Esophagus squamous epithelium (tissue), 5 donors: ENCODE data around the gene ZNF202. TPM values are rescaled to one million over a fixed set of nuclear protein-coding genes. Genes with fewer than 3 reads are reported as not detected.

Experiments used
- DNase-seq: peaks from one replicate; lab custom pipeline; 2025; lab: John Stamatoyannopoulos, UW
- H3K27ac ChIP-seq, 4 donors: fragments of 200-600 bp; sonication (generic); one replicate each; pipeline ENCODE4 v1.5.1; 2016 to 2019; ENCODE audit warnings: mild to moderate bottlenecking in 1 of 4
- H3K27me3 ChIP-seq, 4 donors: fragments of 200-600 bp; sonication (generic); 1 replicate in 3 of 4; 2 replicates in 1 of 4; pipeline versions ENCODE4 v1.5.1 to v1.6.0; 2017 to 2021; ENCODE audit warnings: antibody characterized with exemption in 1 of 4
- H3K36me3 ChIP-seq, 3 donors: fragments of 200-600 bp; sonication (generic); one replicate each; pipeline ENCODE4 v1.5.1; 2016 to 2019
- H3K4me1 ChIP-seq, 3 donors: fragments of 200-600 bp; sonication (generic); one replicate each; pipeline ENCODE4 v1.5.1; 2017 to 2019
- H3K4me3 ChIP-seq, 4 donors: fragments of 200-600 bp; sonication (generic); 1 replicate in 3 of 4; 2 replicates in 1 of 4; pipeline ENCODE4 v1.5.1; 2016 to 2019; ENCODE audit warnings: mild to moderate bottlenecking in 2 of 4, moderate library complexity in 1 of 4
- H3K9me3 ChIP-seq, 3 donors: fragments of 200-600 bp; sonication (generic); one replicate each; pipeline ENCODE4 v1.5.1; 2016 to 2019
- POLR2A ChIP-seq, 4 donors: fragments of 450-650 bp; IDR thresholded peaks; one replicate each; pipeline ENCODE4 v1.6.1; 2017; ENCODE audit warnings: antibody characterized with exemption in 4 of 4, mild to moderate bottlenecking in 4 of 4, moderate library complexity in 3 of 4
- WGBS, 2 donors: methylation state at CpG; one replicate each; pipeline ENCODE4 v1.1.5; 2018; 5-methylcytosine and 5-hydroxymethylcytosine counted together
- intact Hi-C: fragments of 100-400 bp; cut with DNase I; formaldehyde crosslinking; loops from one replicate; pipeline ENCODE4 v1.15.0; 2022
- total RNA-seq, 4 donors: library from RNA; depleted of rRNA; stranded (reverse); fragments of >200 nt; gene quantifications; one replicate each; pipeline ENCODE4 v1.1.0, GENCODE V29; 2016
- TF ChIP-seq, protein P1 (sequence below), 6 experiments: fragments of 450-650 bp in 4 of 6; fragments of 200-600 bp in 2 of 6; sonication (generic) in 2 of 6; IDR thresholded peaks; one replicate each; pipeline ENCODE4 v1.5.1; 2016 to 2019; ENCODE audit warnings: antibody characterized with exemption in 6 of 6, mild to moderate bottlenecking in 4 of 6, moderate library complexity in 4 of 6
- donor health status: DM: yes; HTN: yes; CAD: no.

Gene ZNF202
- total RNA-seq, 4 donors from 2014 or later: 2.6 to 6.5 (median 4.6) TPM

DNA sequence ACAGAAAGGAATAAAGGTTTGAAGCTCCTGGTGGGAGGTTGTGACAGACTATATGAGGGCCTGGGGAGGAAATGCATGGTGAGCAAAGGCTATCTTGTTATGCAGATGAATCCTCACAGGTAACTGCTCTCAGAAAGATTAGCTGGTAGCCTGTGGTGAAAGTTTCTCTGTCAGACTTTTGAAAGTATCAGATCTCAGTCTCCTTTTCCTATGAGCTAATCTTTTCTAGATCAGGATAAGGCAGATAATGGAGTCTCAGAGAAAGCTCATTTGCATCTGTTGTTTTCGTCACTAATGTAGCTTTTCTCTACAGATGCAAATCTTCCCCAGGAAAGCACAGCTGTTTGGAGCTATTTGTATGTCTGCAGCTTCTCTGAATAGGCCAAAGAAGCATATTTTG, 33.8 kb upstream of the ZNF202 start:
- Histone ChIP-seq H3K36me3 (no peaks in the 10 kb centered on the region), H3K4me3 (no peak overlapping the region), H3K4me1 (no peaks in the 10 kb centered on the region), H3K27me3 (no peaks in the 10 kb centered on the region), H3K27ac (no peak overlapping the region), H3K9me3 (no peaks in the 10 kb centered on the region)
- no peak for DNase-seq
- 50 to 59% methylated on average over 1 of the region's 1 CpG for WGBS, 2 donors
- TF ChIP-seq POLR2A (IDR thresholded peaks at IDR 0.05): no peak
- TF ChIP-seq, protein P1, sequence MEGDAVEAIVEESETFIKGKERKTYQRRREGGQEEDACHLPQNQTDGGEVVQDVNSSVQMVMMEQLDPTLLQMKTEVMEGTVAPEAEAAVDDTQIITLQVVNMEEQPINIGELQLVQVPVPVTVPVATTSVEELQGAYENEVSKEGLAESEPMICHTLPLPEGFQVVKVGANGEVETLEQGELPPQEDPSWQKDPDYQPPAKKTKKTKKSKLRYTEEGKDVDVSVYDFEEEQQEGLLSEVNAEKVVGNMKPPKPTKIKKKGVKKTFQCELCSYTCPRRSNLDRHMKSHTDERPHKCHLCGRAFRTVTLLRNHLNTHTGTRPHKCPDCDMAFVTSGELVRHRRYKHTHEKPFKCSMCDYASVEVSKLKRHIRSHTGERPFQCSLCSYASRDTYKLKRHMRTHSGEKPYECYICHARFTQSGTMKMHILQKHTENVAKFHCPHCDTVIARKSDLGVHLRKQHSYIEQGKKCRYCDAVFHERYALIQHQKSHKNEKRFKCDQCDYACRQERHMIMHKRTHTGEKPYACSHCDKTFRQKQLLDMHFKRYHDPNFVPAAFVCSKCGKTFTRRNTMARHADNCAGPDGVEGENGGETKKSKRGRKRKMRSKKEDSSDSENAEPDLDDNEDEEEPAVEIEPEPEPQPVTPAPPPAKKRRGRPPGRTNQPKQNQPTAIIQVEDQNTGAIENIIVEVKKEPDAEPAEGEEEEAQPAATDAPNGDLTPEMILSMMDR (IDR thresholded peaks at IDR 0.05): no peak
- intact Hi-C loops: no loop called here

DNA sequence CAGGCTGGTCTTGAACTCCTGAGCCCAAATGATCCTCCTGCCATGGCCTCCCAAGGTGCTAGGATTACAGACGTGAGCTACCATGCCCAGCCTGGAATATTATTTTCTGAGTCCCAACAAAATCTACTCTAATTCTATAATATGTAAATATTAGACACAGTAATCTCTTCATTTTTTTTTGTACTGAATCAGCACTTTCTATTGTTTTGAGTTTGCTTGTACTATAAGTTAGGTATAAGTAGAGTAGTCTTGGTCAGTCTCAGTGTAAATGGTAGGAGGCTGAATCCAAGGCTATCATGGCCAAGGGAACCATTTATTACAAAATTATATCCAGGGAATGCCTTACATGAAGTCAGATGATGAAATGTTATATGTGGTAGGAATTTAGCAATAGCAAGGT, 32.5 kb upstream of the ZNF202 start:
- no peak for DNase-seq
- no peak overlapping the region for H3K4me3 ChIP-seq
- H3K9me3 ChIP-seq: no peaks in the 10 kb centered on the region
- WGBS, 2 donors: 46 to 67% methylated on average over 1 of the region's 1 CpG
- H3K27me3 ChIP-seq: no peaks in the 10 kb centered on the region
- TF ChIP-seq, protein P1 (IDR thresholded peaks at IDR 0.05): no peak
- no peak for TF ChIP-seq POLR2A (IDR thresholded peaks at IDR 0.05)
- intact Hi-C loops: no loop called here
- no peaks in the 10 kb centered on the region for H3K36me3 ChIP-seq
- no peak overlapping the region for H3K27ac ChIP-seq
- no peaks in the 10 kb centered on the region for H3K4me1 ChIP-seq

DNA sequence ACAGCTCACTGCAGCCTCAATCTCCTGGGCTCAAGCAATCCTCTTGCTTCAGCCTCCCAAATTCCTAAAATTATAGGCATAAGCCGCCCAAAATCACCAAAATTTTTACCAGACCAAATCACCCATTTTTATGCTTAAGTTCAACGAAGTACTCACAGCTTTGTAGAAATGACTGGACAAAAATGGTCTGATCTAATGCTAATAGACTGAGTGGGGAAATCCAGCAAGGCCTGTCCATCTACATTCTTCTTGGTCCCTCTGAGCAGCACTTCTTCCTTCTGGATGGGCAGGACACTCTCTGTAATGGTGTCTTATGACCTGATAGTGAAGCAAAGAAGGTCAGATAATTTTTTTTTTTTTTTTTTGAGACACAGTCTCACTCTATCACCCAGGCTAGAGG, 31.6 kb upstream of the ZNF202 start:
- TF ChIP-seq, protein P1 (IDR thresholded peaks at IDR 0.05): no peak
- TF ChIP-seq POLR2A (IDR thresholded peaks at IDR 0.05): no peak
- Histone ChIP-seq H3K9me3 (no peaks in the 10 kb centered on the region), H3K27me3 (no peaks in the 10 kb centered on the region), H3K4me3 (no peak overlapping the region), H3K27ac (no peak overlapping the region), H3K4me1 (no peaks in the 10 kb centered on the region), H3K36me3 (no peaks in the 10 kb centered on the region)
- DNase-seq: no peak
- 59 to 64% methylated on average over 2 of the region's 2 CpGs for WGBS, 2 donors
- intact Hi-C loops: no loop called here

DNA sequence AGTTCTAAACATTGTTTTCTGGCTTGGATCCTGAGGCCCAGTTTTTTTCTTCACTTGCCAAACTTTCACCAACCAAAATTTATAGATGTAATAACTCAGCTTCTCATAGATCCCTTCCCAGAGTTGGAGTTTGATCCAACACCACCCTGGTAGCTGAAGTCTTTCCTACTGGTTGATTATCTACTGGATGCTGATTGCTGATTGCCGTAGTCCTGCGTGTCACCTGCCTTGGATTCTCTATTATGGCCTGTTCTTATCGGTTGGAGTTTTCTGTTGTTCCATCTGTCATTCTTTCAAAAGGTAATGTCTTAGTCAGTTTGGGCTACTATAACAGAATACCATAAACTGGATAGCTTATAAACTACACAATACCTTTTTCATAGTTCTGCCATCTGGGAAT, 30.2 kb upstream of the ZNF202 start:
- intact Hi-C loops: no loop called here
- WGBS, 2 donors: 91 to 92% methylated on average over 3 of the region's 3 CpGs
- H3K4me1 ChIP-seq: no peaks in the 10 kb centered on the region
- DNase-seq: no peak
- H3K27me3 ChIP-seq: no peaks in the 10 kb centered on the region
- H3K36me3 ChIP-seq: no peaks in the 10 kb centered on the region
- H3K27ac ChIP-seq: no peak overlapping the region
- TF ChIP-seq, protein P1 (IDR thresholded peaks at IDR 0.05): no peak
- TF ChIP-seq POLR2A (IDR thresholded peaks at IDR 0.05): no peak
- H3K4me3 ChIP-seq: no peak overlapping the region
- no peaks in the 10 kb centered on the region for H3K9me3 ChIP-seq

DNA sequence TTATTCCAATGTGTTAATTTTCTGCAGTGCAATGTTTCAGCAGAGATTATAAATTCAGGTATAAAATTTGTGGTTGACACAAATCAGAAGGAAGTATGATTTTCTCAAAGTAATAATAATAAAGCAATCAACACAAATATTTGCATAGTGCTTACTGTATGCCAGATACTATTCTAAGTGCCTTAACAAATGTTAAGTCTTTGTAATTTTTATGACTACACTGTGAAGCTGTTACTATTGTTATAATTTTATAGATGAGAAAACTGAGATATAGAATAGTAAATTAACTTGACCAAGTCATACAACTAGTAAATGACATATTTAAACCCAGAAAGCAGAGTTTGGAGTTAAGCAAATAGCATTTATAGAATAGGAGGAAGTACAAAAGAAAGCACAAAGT, 29.3 kb upstream of the ZNF202 start:
- Histone ChIP-seq H3K27ac (no peak overlapping the region), H3K4me3 (no peak overlapping the region), H3K9me3 (no peaks in the 10 kb centered on the region), H3K27me3 (no peaks in the 10 kb centered on the region), H3K4me1 (no peaks in the 10 kb centered on the region), H3K36me3 (no peaks in the 10 kb centered on the region)
- intact Hi-C loops: no loop called here
- TF ChIP-seq, protein P1 (IDR thresholded peaks at IDR 0.05): no peak
- no peak for DNase-seq
